Measurements from ENCODE around the gene STUB1.

The STUB1 gene

GRCh38 chr16:714079-714478 lies 33.9 kb downstream of the STUB1 start:
- no peaks in the 10 kb centered on the region for H3K9me3 ChIP-seq (ENCODE audit: insufficient read depth, low read length)
- TF ChIP-seq YY1 (IDR thresholded peaks at IDR 0.05; ENCODE audit: insufficient read depth, insufficient read length) (no peak), ZNF274 (IDR thresholded peaks at IDR 0.05; ENCODE audit: low read depth, low read length) (no peak), SUZ12 (IDR thresholded peaks at IDR 0.05; ENCODE audit: extremely low read depth, insufficient read depth, insufficient read length) (no peak)
- H3K4me3 ChIP-seq (ENCODE audit: insufficient read length, low read depth): peak overlapping the region; percentile 21
- peak overlapping the region; percentile 74 for H3K9ac ChIP-seq (ENCODE audit: insufficient read length, low read depth)
- H3K4me1 ChIP-seq (ENCODE audit: insufficient read depth, insufficient read length): peaks cover 54% of the 10 kb centered on the region
- peaks cover 25% of the 10 kb centered on the region for H3K27me3 ChIP-seq (ENCODE audit: insufficient read depth, insufficient read length)
- no peak for DNase-seq (ENCODE audit: low read depth, low spot score)
- H3K36me3 ChIP-seq (ENCODE audit: insufficient read depth, insufficient read length, low read length): peaks cover under 1% of the 10 kb centered on the region

- Histone ChIP-seq H3K36me3 (ENCODE audit: insufficient read depth, insufficient read length, low read length) (peaks cover 2% of the 10 kb centered on the region), H3K27me3 (ENCODE audit: insufficient read depth, insufficient read length) (peaks cover 18% of the 10 kb centered on the region), H3K9ac (ENCODE audit: insufficient read length, low read depth) (peak within 1 kb of the TSS; percentile 90), H3K4me3 (ENCODE audit: insufficient read length, low read depth) (peak within 1 kb of the TSS; percentile 76), H3K9me3 (ENCODE audit: insufficient read depth, low read length) (no peaks in the 10 kb centered on the region), H3K4me1 (ENCODE audit: insufficient read depth, insufficient read length) (peaks cover 59% of the 10 kb centered on the region)
- no peak for TF ChIP-seq ZNF274 (IDR thresholded peaks at IDR 0.05; ENCODE audit: low read depth, low read length)
- no peak for TF ChIP-seq YY1 (IDR thresholded peaks at IDR 0.05; ENCODE audit: insufficient read depth, insufficient read length)
- TF ChIP-seq SUZ12 (IDR thresholded peaks at IDR 0.05; ENCODE audit: extremely low read depth, insufficient read depth, insufficient read length): no peak
- DNase-seq (ENCODE audit: low read depth, low spot score): peak; percentile 77
Measured at GRCh38 chr16:714558-715476, 34.6 kb downstream of the STUB1 start, which contains the start of gene METRN. METRN (plus strand) TSS chr16:715118; CDS start chr16:715290, 172 bp downstream.

- Histone ChIP-seq H3K36me3 (ENCODE audit: insufficient read depth, insufficient read length, low read length) (peaks cover 2% of the 10 kb centered on the region), H3K9ac (ENCODE audit: insufficient read length, low read depth) (peak overlapping the region; percentile 90), H3K4me3 (ENCODE audit: insufficient read length, low read depth) (peak overlapping the region; percentile 76), H3K9me3 (ENCODE audit: insufficient read depth, low read length) (no peaks in the 10 kb centered on the region), H3K27me3 (ENCODE audit: insufficient read depth, insufficient read length) (peaks cover 10% of the 10 kb centered on the region), H3K4me1 (ENCODE audit: insufficient read depth, insufficient read length) (peaks cover 56% of the 10 kb centered on the region)
- TF ChIP-seq ZNF274 (IDR thresholded peaks at IDR 0.05; ENCODE audit: low read depth, low read length): no peak
- no peak for TF ChIP-seq YY1 (IDR thresholded peaks at IDR 0.05; ENCODE audit: insufficient read depth, insufficient read length)
- no peak for TF ChIP-seq SUZ12 (IDR thresholded peaks at IDR 0.05; ENCODE audit: extremely low read depth, insufficient read depth, insufficient read length)
- no peak for DNase-seq (ENCODE audit: low read depth, low spot score)
Measured at GRCh38 chr16:715477-716199, 35.4 kb downstream of the STUB1 start.

- Histone ChIP-seq H3K27me3 (ENCODE audit: insufficient read depth, insufficient read length) (peaks cover 4% of the 10 kb centered on the region), H3K4me3 (ENCODE audit: insufficient read length, low read depth) (peak overlapping the region; percentile 76), H3K36me3 (ENCODE audit: insufficient read depth, insufficient read length, low read length) (peaks cover 2% of the 10 kb centered on the region), H3K9ac (ENCODE audit: insufficient read length, low read depth) (peak overlapping the region; percentile 90), H3K9me3 (ENCODE audit: insufficient read depth, low read length) (no peaks in the 10 kb centered on the region), H3K4me1 (ENCODE audit: insufficient read depth, insufficient read length) (peaks cover 50% of the 10 kb centered on the region)
- TF ChIP-seq ZNF274 (IDR thresholded peaks at IDR 0.05; ENCODE audit: low read depth, low read length): no peak
- no peak for TF ChIP-seq SUZ12 (IDR thresholded peaks at IDR 0.05; ENCODE audit: extremely low read depth, insufficient read depth, insufficient read length)
- no peak for TF ChIP-seq YY1 (IDR thresholded peaks at IDR 0.05; ENCODE audit: insufficient read depth, insufficient read length)
- DNase-seq (ENCODE audit: low read depth, low spot score): no peak
Measured at GRCh38 chr16:716200-716568, 36.0 kb downstream of the STUB1 start.

- no peak overlapping the region for H3K4me3 ChIP-seq (ENCODE audit: insufficient read length, low read depth)
- peak overlapping the region; percentile 90 for H3K9ac ChIP-seq (ENCODE audit: insufficient read length, low read depth)
- no peak for TF ChIP-seq YY1 (IDR thresholded peaks at IDR 0.05; ENCODE audit: insufficient read depth, insufficient read length)
- no peak for TF ChIP-seq SUZ12 (IDR thresholded peaks at IDR 0.05; ENCODE audit: extremely low read depth, insufficient read depth, insufficient read length)
- TF ChIP-seq ZNF274 (IDR thresholded peaks at IDR 0.05; ENCODE audit: low read depth, low read length): no peak
- no peak for DNase-seq (ENCODE audit: low read depth, low spot score)
- H3K4me1 ChIP-seq (ENCODE audit: insufficient read depth, insufficient read length): peaks cover 51% of the 10 kb centered on the region
- H3K36me3 ChIP-seq (ENCODE audit: insufficient read depth, insufficient read length, low read length): peaks cover 2% of the 10 kb centered on the region
- no peaks in the 10 kb centered on the region for H3K27me3 ChIP-seq (ENCODE audit: insufficient read depth, insufficient read length)
- H3K9me3 ChIP-seq (ENCODE audit: insufficient read depth, low read length): no peaks in the 10 kb centered on the region
Measured at GRCh38 chr16:716768-717325, 36.6 kb downstream of the STUB1 start.

GRCh38 chr16:717450-718245 lies 37.4 kb downstream of the STUB1 start:
- H3K9ac ChIP-seq (ENCODE audit: insufficient read length, low read depth): peak overlapping the region; percentile 76
- H3K4me3 ChIP-seq (ENCODE audit: insufficient read length, low read depth): no peak overlapping the region
- peaks cover 4% of the 10 kb centered on the region for H3K36me3 ChIP-seq (ENCODE audit: insufficient read depth, insufficient read length, low read length)
- H3K4me1 ChIP-seq (ENCODE audit: insufficient read depth, insufficient read length): peaks cover 51% of the 10 kb centered on the region
- no peak for DNase-seq (ENCODE audit: low read depth, low spot score)
- no peaks in the 10 kb centered on the region for H3K27me3 ChIP-seq (ENCODE audit: insufficient read depth, insufficient read length)
- TF ChIP-seq SUZ12 (IDR thresholded peaks at IDR 0.05; ENCODE audit: extremely low read depth, insufficient read depth, insufficient read length) (no peak), ZNF274 (IDR thresholded peaks at IDR 0.05; ENCODE audit: low read depth, low read length) (no peak), YY1 (IDR thresholded peaks at IDR 0.05; ENCODE audit: insufficient read depth, insufficient read length) (no peak)
- no peaks in the 10 kb centered on the region; the same call in 1 of the 2 replicates for H3K9me3 ChIP-seq (ENCODE audit: insufficient read depth, low read length)

All from NT2/D1 (cell line).